K562 (cell line): ENCODE measurements around the gene ARMC7. TPM values are rescaled to one million over a fixed set of nuclear protein-coding genes. Genes with fewer than 3 reads are reported as not detected.
A peak's percentile ranks its signal among the peaks of the same experiment; 100 is the strongest.

ENCODE experiments used
- CEBPG ChIP-seq, 3 experiments: fragments of 200-800 bp in 1 of 3; sonication (Bioruptor generic) in 1 of 3; sonication (generic) in 1 of 3; formaldehyde crosslinking in 1 of 3; IDR thresholded peaks in 2 of 3; conservative IDR thresholded peaks in 1 of 3; 2 replicates each; pipeline versions ENCODE4 v1.6.1 to v1.8.0; 2016 to 2022; ENCODE audit warnings: missing compliant biosample characterization in 2 of 3, missing genetic modification characterization in 2 of 3, mild to moderate bottlenecking in 1 of 3, missing genetic modification reagents in 1 of 3
- FOSL1 ChIP-seq: fragments of 200-800 bp; sonication (Bioruptor generic); conservative IDR thresholded peaks from 2 replicates; pipeline ENCODE4 v1.6.1; 2016; ENCODE audit warnings: missing genetic modification characterization, missing compliant biosample characterization
- FOXK1 ChIP-seq: sonication (generic); formaldehyde crosslinking; IDR thresholded peaks from 2 replicates; pipeline ENCODE4 v1.8.0; 2022; ENCODE audit warnings: missing genetic modification reagents, mild to moderate bottlenecking, borderline replicate concordance
- HMGXB4 ChIP-seq: sonication (generic); formaldehyde crosslinking; IDR thresholded peaks from 2 replicates; pipeline ENCODE4 v1.8.1; 2023; ENCODE audit warnings: mild to moderate bottlenecking, missing genetic modification reagents
- ID3 ChIP-seq, 2 experiments: fragments of 250-450 bp in 1 of 2; fragments of 450-650 bp in 1 of 2; sonication (Bioruptor Pico) in 1 of 2; IDR thresholded peaks; 2 replicates each; pipeline versions ENCODE4 v1.6.1 to v1.8.0; 2016 to 2021; ENCODE audit warnings: mild to moderate bottlenecking in 2 of 2, moderate library complexity in 2 of 2, missing compliant biosample characterization in 1 of 2, missing genetic modification characterization in 1 of 2
- JUND ChIP-seq, 2 experiments: IDR thresholded peaks; 2 replicates in 1 of 2; 3 replicates in 1 of 2; pipeline ENCODE4 v1.6.1; 2011; ENCODE audit warnings: borderline replicate concordance in 2 of 2, low read depth in 2 of 2, low read length in 2 of 2, improper control_type of control experiment in 1 of 2, missing biosample characterization in 1 of 2, missing genetic modification characterization in 1 of 2, missing genetic modification reagents in 1 of 2
- L3MBTL2 ChIP-seq: fragments of 450-650 bp; IDR thresholded peaks from 2 replicates; pipeline ENCODE4 v1.6.1; 2016; ENCODE audit warnings: mild to moderate bottlenecking, moderate library complexity
- MECOM ChIP-seq: fragments of 250-450 bp; sonication (Bioruptor Pico); IDR thresholded peaks from 2 replicates; pipeline ENCODE4 v1.8.0; 2022; ENCODE audit warnings: inconsistent platforms
- MTA2 ChIP-seq: fragments of 450-650 bp; IDR thresholded peaks from 2 replicates; pipeline ENCODE4 v1.6.1; 2016; ENCODE audit warnings: low read depth
- NCOR1 ChIP-seq: fragments of 450-650 bp; IDR thresholded peaks from 2 replicates; pipeline ENCODE4 v1.6.1; 2016; ENCODE audit warnings: mild to moderate bottlenecking, moderate library complexity
- NR2F6 ChIP-seq: fragments of 450-650 bp; formaldehyde crosslinking; IDR thresholded peaks from 2 replicates; pipeline ENCODE4 v1.4.0; 2020; ENCODE audit warnings: mild to moderate bottlenecking
- RAD51 ChIP-seq: fragments of 450-650 bp; IDR thresholded peaks from 2 replicates; pipeline ENCODE4 v1.7.1; 2016; ENCODE audit warnings: low read depth, mild to moderate bottlenecking, borderline replicate concordance
- SIN3A ChIP-seq, 2 experiments: fragments of 150-350 bp in 1 of 2; IDR thresholded peaks; 2 replicates each; pipeline ENCODE4 v1.6.1; 2011 to 2016; ENCODE audit warnings: borderline replicate concordance in 2 of 2, low read depth in 2 of 2, low read length in 2 of 2, mild to moderate bottlenecking in 2 of 2, moderate library complexity in 2 of 2; ENCODE audit not compliant: control insufficient read depth in 1 of 2
- ZFX ChIP-seq: sonication (generic); formaldehyde crosslinking; IDR thresholded peaks from 2 replicates; pipeline ENCODE4 v1.8.0; 2022; ENCODE audit warnings: mild to moderate bottlenecking, missing genetic modification reagents, moderate library complexity
- ZNF41 ChIP-seq: fragments of 250-450 bp; sonication (Bioruptor Pico); conservative IDR thresholded peaks from 2 replicates; pipeline ENCODE4 v1.4.0; 2020; ENCODE audit warnings: mild to moderate bottlenecking
- polyA plus RNA-seq, 8 experiments: library from polyadenylated mRNA; depleted of rRNA in 4 of 8; stranded (reverse) in 5 of 8; unstranded in 3 of 8; fragments of >200 nt; fragmentation: Nextera tagmentation in 2 of 8; fragmentation: Illumina TruSeq in 1 of 8; extraction: Ambion mirVana in 2 of 8; extraction: Trizol in 1 of 8; gene quantifications; 2 replicates each; pipeline versions ENCODE4 v1.2.1 to v1.2.3, GENCODE V29; 2011 to 2014; ENCODE audit warnings: inconsistent platforms in 1 of 8, missing spikeins in 1 of 8
- total RNA-seq, 7 experiments: library from RNA; depleted of rRNA in 6 of 7; stranded (reverse); fragments of >200 nt in 6 of 7; fragmentation: Illumina TruSeq in 2 of 7; extraction: Trizol in 2 of 7; gene quantifications; 2 replicates each; pipeline versions ENCODE4 v1.2.1 to v1.2.3, GENCODE V29; 2011 to 2021; ENCODE audit warnings: low replicate concordance in 1 of 7
- TF ChIP-seq, protein P1 (sequence below): IDR thresholded peaks from 2 replicates; pipeline ENCODE4 v1.6.1; 2011; ENCODE audit not compliant: insufficient read length; ENCODE audit errors: extremely low read depth
- TF ChIP-seq, protein P2 (sequence below): sonication (generic); formaldehyde crosslinking; IDR thresholded peaks from 2 replicates; pipeline ENCODE4 v1.8.1; 2023; ENCODE audit warnings: missing genetic modification reagents, mild to moderate bottlenecking, borderline replicate concordance

Gene ARMC7
- total and polyA plus RNA-seq, 9 of the 15 experiments (the other 6 are each of a cell fraction or from before 2014, with no cell fraction given), result 1.4 to 15.2 (median 5.9) TPM

GRCh38 chr17:75087558-75088453 is 22.0 kb upstream of the ARMC7 start, which contains the start of gene SLC16A5 (continued):
- TF ChIP-seq, protein P1, sequence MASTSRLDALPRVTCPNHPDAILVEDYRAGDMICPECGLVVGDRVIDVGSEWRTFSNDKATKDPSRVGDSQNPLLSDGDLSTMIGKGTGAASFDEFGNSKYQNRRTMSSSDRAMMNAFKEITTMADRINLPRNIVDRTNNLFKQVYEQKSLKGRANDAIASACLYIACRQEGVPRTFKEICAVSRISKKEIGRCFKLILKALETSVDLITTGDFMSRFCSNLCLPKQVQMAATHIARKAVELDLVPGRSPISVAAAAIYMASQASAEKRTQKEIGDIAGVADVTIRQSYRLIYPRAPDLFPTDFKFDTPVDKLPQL, result no peak
- TF ChIP-seq MTA2 (no peak), HMGXB4 (CRISPR knock-in tag) (no peak), MECOM (CRISPR knock-in tag) (no peak), L3MBTL2 (peak; percentile 32; the same call in 1 of the 2 replicates), ZFX (CRISPR knock-in tag) (peak; percentile 70), ZNF41 (CRISPR knock-in tag) (no peak), NR2F6 (CRISPR knock-in tag) (no peak), FOSL1 (tag) (0 out of 2 replicates have a peak, but pooled peaks have one; percentile 1), JUND (IDR thresholded peaks at IDR 0.05; ENCODE audit: borderline replicate concordance, low read depth, low read length) (no peak), JUND (tag; IDR thresholded peaks at IDR 0.05; ENCODE audit: borderline replicate concordance, low read depth, low read length) (no peak; the same call in 2 of the 3 replicates), FOXK1 (no peak), NCOR1 (no peak), ID3 (CRISPR knock-in tag; IDR thresholded peaks at IDR 0.05) (no peak), ID3 (tag; IDR thresholded peaks at IDR 0.05) (0 out of 2 replicates have a peak, but pooled peaks have one; percentile 21), CEBPG (CRISPR knock-in tag; IDR thresholded peaks at IDR 0.05) (no peak), CEBPG (tag; conservative IDR thresholded peaks at IDR 0.05 in 1 of 2, IDR thresholded peaks at IDR 0.05 in 1 of 2) (no peak; a peak in 2 of 4 replicates), SIN3A (IDR thresholded peaks at IDR 0.05; ENCODE audit: borderline replicate concordance in 2 of 2, control insufficient read depth in 1 of 2, low read depth in 2 of 2, low read length in 2 of 2) (peak in 1 of 2 experiments; percentile 15; a peak in 1 of 4 replicates), RAD51 (no peak)
- TF ChIP-seq, protein P2, sequence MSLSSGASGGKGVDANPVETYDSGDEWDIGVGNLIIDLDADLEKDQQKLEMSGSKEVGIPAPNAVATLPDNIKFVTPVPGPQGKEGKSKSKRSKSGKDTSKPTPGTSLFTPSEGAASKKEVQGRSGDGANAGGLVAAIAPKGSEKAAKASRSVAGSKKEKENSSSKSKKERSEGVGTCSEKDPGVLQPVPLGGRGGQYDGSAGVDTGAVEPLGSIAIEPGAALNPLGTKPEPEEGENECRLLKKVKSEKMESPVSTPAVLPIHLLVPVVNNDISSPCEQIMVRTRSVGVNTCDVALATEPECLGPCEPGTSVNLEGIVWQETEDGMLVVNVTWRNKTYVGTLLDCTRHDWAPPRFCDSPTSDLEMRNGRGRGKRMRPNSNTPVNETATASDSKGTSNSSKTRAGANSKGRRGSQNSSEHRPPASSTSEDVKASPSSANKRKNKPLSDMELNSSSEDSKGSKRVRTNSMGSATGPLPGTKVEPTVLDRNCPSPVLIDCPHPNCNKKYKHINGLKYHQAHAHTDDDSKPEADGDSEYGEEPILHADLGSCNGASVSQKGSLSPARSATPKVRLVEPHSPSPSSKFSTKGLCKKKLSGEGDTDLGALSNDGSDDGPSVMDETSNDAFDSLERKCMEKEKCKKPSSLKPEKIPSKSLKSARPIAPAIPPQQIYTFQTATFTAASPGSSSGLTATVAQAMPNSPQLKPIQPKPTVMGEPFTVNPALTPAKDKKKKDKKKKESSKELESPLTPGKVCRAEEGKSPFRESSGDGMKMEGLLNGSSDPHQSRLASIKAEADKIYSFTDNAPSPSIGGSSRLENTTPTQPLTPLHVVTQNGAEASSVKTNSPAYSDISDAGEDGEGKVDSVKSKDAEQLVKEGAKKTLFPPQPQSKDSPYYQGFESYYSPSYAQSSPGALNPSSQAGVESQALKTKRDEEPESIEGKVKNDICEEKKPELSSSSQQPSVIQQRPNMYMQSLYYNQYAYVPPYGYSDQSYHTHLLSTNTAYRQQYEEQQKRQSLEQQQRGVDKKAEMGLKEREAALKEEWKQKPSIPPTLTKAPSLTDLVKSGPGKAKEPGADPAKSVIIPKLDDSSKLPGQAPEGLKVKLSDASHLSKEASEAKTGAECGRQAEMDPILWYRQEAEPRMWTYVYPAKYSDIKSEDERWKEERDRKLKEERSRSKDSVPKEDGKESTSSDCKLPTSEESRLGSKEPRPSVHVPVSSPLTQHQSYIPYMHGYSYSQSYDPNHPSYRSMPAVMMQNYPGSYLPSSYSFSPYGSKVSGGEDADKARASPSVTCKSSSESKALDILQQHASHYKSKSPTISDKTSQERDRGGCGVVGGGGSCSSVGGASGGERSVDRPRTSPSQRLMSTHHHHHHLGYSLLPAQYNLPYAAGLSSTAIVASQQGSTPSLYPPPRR (CRISPR knock-in tag), result no peak
